Psoas muscle (tissue), 8 donors: ENCODE measurements around the gene POU2AF3. TPM values are rescaled to one million over a fixed set of nuclear protein-coding genes. Genes with fewer than 3 reads are reported as not detected.

Experiments
- ATAC-seq, 4 donors: fragments of 200-7000 bp; cut with Tn5 transposase; one replicate each; pipeline ENCODE4 v1.9.1; 2020; ENCODE audit warnings: moderate library complexity in 3 of 4, mild to moderate bottlenecking in 2 of 4
- DNase-seq, 2 donors: peaks; one replicate each; pipeline ENCODE4 v3.0.0-alpha.2; 2020
- H3K27ac ChIP-seq: fragments of 200-600 bp; one replicate; pipeline ENCODE4 v1.8.0; 2022
- H3K27me3 ChIP-seq, 3 donors: fragments of 200-600 bp in 1 of 3; one replicate each; pipeline versions ENCODE4 v1.6.1 to v1.8.0; 2013 to 2022; ENCODE audit warnings: low read length in 2 of 3, mild to moderate bottlenecking in 2 of 3, moderate library complexity in 1 of 3; ENCODE audit not compliant: insufficient read depth in 3 of 3
- H3K36me3 ChIP-seq, 2 donors: fragments of 200-600 bp in 1 of 2; one replicate each; pipeline versions ENCODE4 v1.6.1 to v1.8.0; 2013 to 2022; ENCODE audit warnings: low read depth in 1 of 2, mild to moderate bottlenecking in 1 of 2, moderate library complexity in 1 of 2; ENCODE audit not compliant: insufficient read depth in 1 of 2
- H3K4me1 ChIP-seq: fragments of 200-600 bp; one replicate; pipeline ENCODE4 v1.8.0; 2022
- H3K4me3 ChIP-seq: fragments of 200-600 bp; one replicate; pipeline ENCODE4 v1.8.0; 2022; ENCODE audit warnings: mild to moderate bottlenecking
- H3K9me3 ChIP-seq: fragments of 200-600 bp; one replicate; pipeline ENCODE4 v1.8.0; 2022
- WGBS, 3 donors: extraction: QIAGEN DNeasy Blood & Tissue Kit; methylation state at CpG; one replicate each; pipeline versions ENCODE4 v1.1.6 to v1.1.7; 2013; 5-methylcytosine and 5-hydroxymethylcytosine counted together
- intact Hi-C, 2 donors: fragments of 100-400 bp; cut with DNase I; formaldehyde crosslinking; loops; one replicate each; pipeline versions ENCODE4 v1.11.0 to v1.14.2; 2022
- long read RNA-seq, 2 donors: library from polyadenylated mRNA; unstranded; transcript quantifications; one replicate each; pipeline ENCODE4 v2.0.0, GENCODE V29; 2021
- polyA plus RNA-seq, 3 donors: library from polyadenylated mRNA; stranded (reverse); fragments of 200-250 nt; gene quantifications; one replicate each; pipeline ENCODE4 v1.2.3, GENCODE V29; 2013
- total RNA-seq, 4 donors: library from RNA; stranded (reverse); fragmentation: NEBNext Ultra II Directional in 2 of 4; extraction: Animal tissue kit (Norgen Biotek cat#: 25700) in 2 of 4; gene quantifications; one replicate each; pipeline versions ENCODE4 v1.2.1 to v1.2.4, GENCODE V29; 2021 to 2023
- TF ChIP-seq, protein P1 (sequence below): fragments of 200-600 bp; IDR thresholded peaks from one replicate; pipeline ENCODE4 v1.8.0; 2022; ENCODE audit warnings: antibody characterized with exemption
- donor health status: healthy with polysubstance abuse.
- donor health status: DM: no; HTN: no; CAD: no; lungs with moderate emphysema.
- donor health status: Bipolar disorder and iron deficiency.
- donor health status: healthy.
- donor health status: DM: yes; HTN: yes; CAD: no.
- donor health status: DM: no; HTN: no; CAD: no.
- donor health status: DM: no; HTN: no; CAD: no.
- donor health status: DM: yes; HTN: yes; CAD: no.

Gene POU2AF3, protein sequence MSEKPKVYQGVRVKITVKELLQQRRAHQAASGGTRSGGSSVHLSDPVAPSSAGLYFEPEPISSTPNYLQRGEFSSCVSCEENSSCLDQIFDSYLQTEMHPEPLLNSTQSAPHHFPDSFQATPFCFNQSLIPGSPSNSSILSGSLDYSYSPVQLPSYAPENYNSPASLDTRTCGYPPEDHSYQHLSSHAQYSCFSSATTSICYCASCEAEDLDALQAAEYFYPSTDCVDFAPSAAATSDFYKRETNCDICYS
- total RNA-seq (under 1 TPM in 3 of 4 donors, not detected in 1; 0.22 to 0.69 (median 0.63) TPM), polyA plus RNA-seq (under 1 TPM; 0.21 to 0.65 (median 0.37) TPM)
- long read RNA-seq, donor 1, partial matches to known transcripts, result 0 of 1 reads
- long read RNA-seq, donor 1, other reads (novel, unspliced or antisense), result 1 of 1 reads
- long read RNA-seq, donor 2, result 0 reads

DNA sequence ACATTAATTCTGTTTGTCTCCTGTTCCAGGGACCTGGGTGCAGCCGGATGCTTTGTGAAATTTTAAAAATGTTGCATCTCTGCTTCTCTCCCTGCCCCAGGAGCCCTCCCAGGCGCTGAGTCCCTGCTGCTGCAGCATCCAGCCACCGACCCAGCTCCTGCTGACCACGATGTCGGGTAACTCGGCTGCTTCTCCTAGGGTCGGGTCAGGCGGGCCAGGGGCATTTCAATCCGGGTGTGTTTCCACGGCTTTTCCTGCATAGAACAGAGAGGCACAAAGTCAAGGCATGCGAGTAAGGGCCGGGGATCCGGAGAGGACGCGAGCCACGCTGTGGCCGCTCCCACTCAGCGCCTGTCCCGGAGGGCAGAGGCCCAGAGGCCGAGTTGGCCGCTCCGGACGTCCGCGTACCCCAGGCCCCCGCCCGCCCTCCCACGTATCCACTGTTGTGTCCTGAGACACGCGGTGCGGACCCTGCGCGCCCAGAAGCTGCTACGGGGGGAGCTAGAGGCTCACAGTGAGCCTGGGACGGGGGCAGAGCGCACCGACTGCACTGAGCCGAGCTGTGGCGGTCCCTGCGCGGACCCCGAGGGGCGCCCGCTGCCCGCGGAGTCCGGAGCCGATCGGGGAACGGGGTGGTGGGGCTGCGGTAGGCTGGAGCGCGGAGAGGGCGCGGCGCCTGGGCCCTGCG, at the start of gene POU2AF3:
Gene POU2AF3 (plus strand): TSS at position 134 of the 688 bp plus-strand sequence. CDS start 36 bp downstream, at position 170.
- no peaks in the 10 kb centered on the region for H3K9me3 ChIP-seq
- H3K27ac ChIP-seq, result peak within 1 kb of the TSS; percentile 47
- DNase-seq (peak in 1 of 2 donors; percentile 65), ATAC-seq (peak; percentile 43 to 67 (median 55))
- peak within 1 kb of the TSS; percentile 82 for H3K4me3 ChIP-seq
- H3K36me3 ChIP-seq, result no peaks in the 10 kb centered on the region
- no peaks in the 10 kb centered on the region for H3K27me3 ChIP-seq
- intact Hi-C loops, result loop anchor here in 1 of 2 donors (5.0 kb wide), 1 partner anchor 124 kb away; no protein-coding TSS in a partner anchor
- TF ChIP-seq, protein P1, sequence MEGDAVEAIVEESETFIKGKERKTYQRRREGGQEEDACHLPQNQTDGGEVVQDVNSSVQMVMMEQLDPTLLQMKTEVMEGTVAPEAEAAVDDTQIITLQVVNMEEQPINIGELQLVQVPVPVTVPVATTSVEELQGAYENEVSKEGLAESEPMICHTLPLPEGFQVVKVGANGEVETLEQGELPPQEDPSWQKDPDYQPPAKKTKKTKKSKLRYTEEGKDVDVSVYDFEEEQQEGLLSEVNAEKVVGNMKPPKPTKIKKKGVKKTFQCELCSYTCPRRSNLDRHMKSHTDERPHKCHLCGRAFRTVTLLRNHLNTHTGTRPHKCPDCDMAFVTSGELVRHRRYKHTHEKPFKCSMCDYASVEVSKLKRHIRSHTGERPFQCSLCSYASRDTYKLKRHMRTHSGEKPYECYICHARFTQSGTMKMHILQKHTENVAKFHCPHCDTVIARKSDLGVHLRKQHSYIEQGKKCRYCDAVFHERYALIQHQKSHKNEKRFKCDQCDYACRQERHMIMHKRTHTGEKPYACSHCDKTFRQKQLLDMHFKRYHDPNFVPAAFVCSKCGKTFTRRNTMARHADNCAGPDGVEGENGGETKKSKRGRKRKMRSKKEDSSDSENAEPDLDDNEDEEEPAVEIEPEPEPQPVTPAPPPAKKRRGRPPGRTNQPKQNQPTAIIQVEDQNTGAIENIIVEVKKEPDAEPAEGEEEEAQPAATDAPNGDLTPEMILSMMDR, result no peak
- 10 to 17% (median 12%) methylated on average over 47 to 57 of the region's 57 CpGs for WGBS, 3 donors
- peaks cover 3% of the 10 kb centered on the region for H3K4me1 ChIP-seq

DNA sequence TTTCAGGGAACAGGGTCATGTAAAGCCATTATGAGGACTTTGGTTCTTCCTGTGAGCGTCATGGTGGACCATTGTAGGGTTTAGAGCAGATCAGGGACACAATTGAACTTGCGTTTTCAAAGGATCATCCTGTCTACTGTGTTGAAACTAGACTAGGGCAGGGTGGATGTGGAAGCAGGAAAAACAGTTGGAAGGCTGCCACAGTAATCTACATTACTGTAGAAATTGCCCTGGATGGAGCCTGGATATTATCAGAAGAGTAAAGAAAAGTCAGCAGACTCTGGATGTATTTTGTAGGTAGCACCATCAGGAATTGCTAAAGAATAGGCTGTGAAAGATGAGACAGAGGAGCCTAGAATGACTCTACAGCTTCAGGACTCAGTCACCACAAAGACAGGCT, 47.4 kb upstream of the POU2AF3 start:
- no peaks in the 10 kb centered on the region for H3K4me1 ChIP-seq
- H3K9me3 ChIP-seq, result no peaks in the 10 kb centered on the region
- DNase-seq (no peak), ATAC-seq (no peak)
- intact Hi-C loops, result no loop called here
- H3K4me3 ChIP-seq, result no peak overlapping the region
- peaks cover 1 to 5% (median 3%) of the 10 kb centered on the region in 3 donors for H3K27me3 ChIP-seq
- TF ChIP-seq, protein P1, result no peak
- H3K27ac ChIP-seq, result no peak overlapping the region
- no peaks in the 10 kb centered on the region for H3K36me3 ChIP-seq
- WGBS, 3 donors, result 68 to 73% (median 72%) methylated on average over 2 of the region's 2 CpGs

DNA sequence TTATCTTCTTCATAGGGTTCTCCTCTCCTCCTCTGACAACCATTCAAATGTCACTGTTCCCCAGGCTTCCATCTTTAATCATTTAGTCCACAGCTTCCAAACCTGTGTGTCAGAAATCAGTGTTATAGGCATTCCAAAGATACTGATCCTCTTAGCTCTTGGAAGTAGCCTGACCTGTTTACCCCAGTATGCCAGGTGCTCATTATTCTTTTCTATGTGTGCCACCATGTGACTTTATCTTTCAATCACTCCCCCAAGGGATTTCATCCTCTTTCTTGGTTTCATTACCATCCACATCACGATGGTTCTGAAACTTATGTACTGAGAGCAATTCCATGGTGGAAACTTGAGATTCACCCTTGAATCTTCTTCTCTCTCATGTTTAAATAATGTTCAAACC, 45.2 kb upstream of the POU2AF3 start:
- Histone ChIP-seq H3K9me3 (no peaks in the 10 kb centered on the region), H3K4me3 (no peak overlapping the region), H3K27ac (no peak overlapping the region), H3K36me3 (no peaks in the 10 kb centered on the region), H3K4me1 (no peaks in the 10 kb centered on the region), H3K27me3 (peaks cover 1 to 5% (median 3%) of the 10 kb centered on the region in 3 donors)
- no peak for DNase-seq
- intact Hi-C loops, result no loop called here
- ATAC-seq, result no peak
- 80 to 87% (median 83%) methylated on average over 1 of the region's 1 CpG for WGBS, 3 donors
- TF ChIP-seq, protein P1, result no peak

DNA sequence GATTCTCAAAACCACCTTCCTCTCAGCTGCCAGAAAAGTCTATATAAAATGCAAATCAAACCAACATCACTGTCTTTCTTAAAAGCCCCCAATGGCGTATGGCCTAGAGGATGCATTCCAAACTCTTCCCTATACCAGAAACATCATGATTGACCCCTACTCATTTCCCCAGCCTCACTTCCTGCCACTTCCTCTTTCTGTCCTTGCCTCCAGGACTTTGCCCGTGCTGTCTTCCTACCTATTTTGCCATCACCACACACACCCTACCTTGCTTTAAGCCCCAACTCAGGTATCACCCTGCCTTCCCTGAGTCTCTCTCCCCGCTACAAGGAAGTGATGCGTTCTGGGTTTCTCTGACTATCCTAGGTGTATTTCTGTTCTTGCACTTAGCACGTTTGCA, 44.7 kb upstream of the POU2AF3 start:
- ATAC-seq (no peak), DNase-seq (no peak)
- Histone ChIP-seq H3K36me3 (no peaks in the 10 kb centered on the region), H3K9me3 (no peaks in the 10 kb centered on the region), H3K27me3 (peaks cover 1 to 5% (median 3%) of the 10 kb centered on the region in 3 donors), H3K4me1 (no peaks in the 10 kb centered on the region), H3K4me3 (no peak overlapping the region), H3K27ac (no peak overlapping the region)
- TF ChIP-seq, protein P1, result no peak
- 79 to 85% (median 81%) methylated on average over 5 of the region's 5 CpGs for WGBS, 3 donors
- intact Hi-C loops, result loop anchor here in 1 of 2 donors (2.0 kb wide), 1 partner anchor 65 kb away; no protein-coding TSS in a partner anchor
